GM12878 (cell line): Measurements from ENCODE around the gene ACE. TPM values are rescaled to one million over a fixed set of nuclear protein-coding genes. Genes with fewer than 3 reads are reported as not detected.

ENCODE experiments used
- ATAC-seq: fragments of 200-7000 bp; cut with Tn5 transposase; 3 replicates; pipeline ENCODE4 v1.9.1; 2020; ENCODE audit warnings: mild to moderate bottlenecking, moderate library complexity
- BruUV-seq: library from RNA; stranded (reverse); fragments of 400-500 nt; replicated peaks from 2 replicates; lab custom pipeline; 2021; lab: Mats Ljungman, UMichigan
- CTCF ChIA-PET: fragments of 300-600 bp; sonication (Branson Sonifier 250); formaldehyde crosslinking; extraction: SDS; loops from one replicate; lab custom pipeline; 2021; ENCODE audit warnings: inconsistent platforms; lab: Yijun Ruan, JAX
- POLR2A ChIA-PET: fragments of 350-600 bp; formaldehyde crosslinking; extraction: SDS; loops from one replicate; lab custom pipeline; 2021; ENCODE audit warnings: inconsistent platforms; lab: Charles Lee
- RAD21 ChIA-PET: fragments of 300-600 bp; sonication (Branson Sonifier 250); formaldehyde crosslinking; loops from one replicate; lab custom pipeline; 2023; ENCODE audit warnings: antibody characterized with exemption; ENCODE audit not compliant: unreplicated experiment; lab: Charles Lee
- SMC1A ChIA-PET: fragments of 300-600 bp; sonication (Branson Sonifier 250); formaldehyde crosslinking; loops from one replicate; lab custom pipeline; 2023; ENCODE audit not compliant: unreplicated experiment, uncharacterized antibody; lab: Charles Lee
- DNase-seq: peaks from one replicate; pipeline ENCODE4 v3.0.0-alpha.2; 2011; ENCODE audit warnings: low read depth, low spot score
- FAIRE-seq: peaks from 3 replicates; lab custom pipeline; 2011; peaks lifted over from hg19 to GRCh38; lab: Jason Lieb, UNC
- H2AFZ ChIP-seq: 2 replicates; pipeline ENCODE4 v1.6.0; 2011; ENCODE audit warnings: low read depth, low read length, control low read depth; ENCODE audit not compliant: control insufficient read depth
- H3K27ac ChIP-seq: 2 replicates; pipeline ENCODE4 v1.5.1; 2011; ENCODE audit warnings: control low read depth; ENCODE audit not compliant: control insufficient read depth, insufficient read depth
- H3K27me3 ChIP-seq, 2 experiments: replicated peaks in 1 of 2; 2 replicates each; pipeline versions ENCODE4 v1.6.0 to v1.6.1; 2011; ENCODE audit warnings: low read length in 1 of 2; ENCODE audit not compliant: control insufficient read depth in 2 of 2, insufficient read depth in 2 of 2
- H3K36me3 ChIP-seq, 2 experiments: 2 replicates each; pipeline ENCODE4 v1.5.1; 2011; ENCODE audit warnings: low read length in 1 of 2; ENCODE audit not compliant: control insufficient read depth in 2 of 2, insufficient read depth in 2 of 2
- H3K4me1 ChIP-seq: 2 replicates; pipeline ENCODE4 v1.6.1; 2011; ENCODE audit warnings: mild to moderate bottlenecking, low read length, moderate library complexity, mixed read lengths; ENCODE audit not compliant: control insufficient read depth, insufficient read depth
- H3K4me2 ChIP-seq: 2 replicates; pipeline ENCODE4 v1.6.0; 2011; ENCODE audit warnings: control low read depth; ENCODE audit not compliant: control insufficient read depth, insufficient read depth
- H3K4me3 ChIP-seq: fragments of 200-600 bp; sonication (generic); 2 replicates; pipeline ENCODE4 v1.5.1; 2016
- H3K79me2 ChIP-seq: 2 replicates; pipeline ENCODE4 v1.6.0; 2011; ENCODE audit warnings: low read length; ENCODE audit not compliant: control insufficient read depth, insufficient read depth
- H3K9ac ChIP-seq: 2 replicates; pipeline ENCODE4 v1.8.0; 2011; ENCODE audit warnings: low read length, control low read depth, mixed read lengths; ENCODE audit not compliant: control insufficient read depth, insufficient read depth
- H3K9me3 ChIP-seq: replicated peaks from 3 replicates; pipeline ENCODE4 v1.5.1; 2011; ENCODE audit warnings: mild to moderate bottlenecking, low read length; ENCODE audit not compliant: control insufficient read depth, insufficient read depth
- H4K20me1 ChIP-seq: 2 replicates; pipeline ENCODE4 v1.6.0; 2011; ENCODE audit not compliant: control insufficient read depth, insufficient read depth
- ASH2L ChIP-seq: fragments of 300-600, 200-600 bp; sonication (generic); IDR thresholded peaks from 2 replicates; pipeline ENCODE4 v1.6.1; 2017; ENCODE audit warnings: low read depth, mild to moderate bottlenecking, borderline replicate concordance
- CBX5 ChIP-seq: sonication (generic); IDR thresholded peaks from 2 replicates; pipeline ENCODE4 v1.6.1; 2016; ENCODE audit warnings: low read depth, moderate library complexity, mild to moderate bottlenecking, inconsistent platforms
- CHD2 ChIP-seq: IDR thresholded peaks from 2 replicates; pipeline ENCODE4 v1.6.1; 2011; ENCODE audit warnings: low read depth, low read length, improper control_type of control experiment, borderline replicate concordance
- FOS ChIP-seq: IDR thresholded peaks from 3 replicates; pipeline ENCODE4 v1.6.1; 2011; ENCODE audit warnings: borderline replicate concordance; ENCODE audit not compliant: insufficient read length; ENCODE audit errors: extremely low read depth
- IRF4 ChIP-seq: IDR thresholded peaks from 2 replicates; pipeline ENCODE4 v1.6.1; 2011; ENCODE audit warnings: low read depth, low read length
- KLF5 ChIP-seq: fragments of 450-650 bp; IDR thresholded peaks from 2 replicates; pipeline ENCODE4 v1.6.1; 2014; ENCODE audit warnings: mild to moderate bottlenecking; ENCODE audit not compliant: partially characterized antibody
- MEF2B ChIP-seq: fragments of 450-650 bp; IDR thresholded peaks from 2 replicates; pipeline ENCODE4 v1.6.1; 2018; ENCODE audit warnings: mild to moderate bottlenecking, moderate library complexity; ENCODE audit not compliant: partially characterized antibody, poor library complexity, severe bottlenecking
- MYC ChIP-seq: IDR thresholded peaks from 2 replicates; pipeline ENCODE4 v1.6.1; 2011; ENCODE audit warnings: mild to moderate bottlenecking, low read length, moderate library complexity, inconsistent platforms; ENCODE audit not compliant: insufficient read depth, insufficient replicate concordance, insufficient read length, severe bottlenecking
- NBN ChIP-seq: fragments of 450-650 bp; IDR thresholded peaks from 2 replicates; pipeline ENCODE4 v1.6.1; 2016
- NFYA ChIP-seq: IDR thresholded peaks from 2 replicates; pipeline ENCODE4 v1.6.1; 2011; ENCODE audit warnings: low read depth, mild to moderate bottlenecking, low read length, improper control_type of control experiment, borderline replicate concordance
- NR2C1 ChIP-seq: fragments of 450-650 bp; IDR thresholded peaks from 2 replicates; pipeline ENCODE4 v1.6.1; 2017; ENCODE audit warnings: antibody characterized with exemption, mild to moderate bottlenecking, moderate library complexity
- PAX5 ChIP-seq: IDR thresholded peaks from 2 replicates; pipeline ENCODE4 v1.6.1; 2011; ENCODE audit warnings: low read depth, low read length, borderline replicate concordance
- PML ChIP-seq: IDR thresholded peaks from 2 replicates; pipeline ENCODE4 v1.6.1; 2012; ENCODE audit warnings: low read length, inconsistent platforms
- POU2F2 ChIP-seq: IDR thresholded peaks from 3 replicates; pipeline ENCODE4 v1.6.1; 2011; ENCODE audit warnings: low read depth, mild to moderate bottlenecking, low read length, borderline replicate concordance
- RAD21 ChIP-seq: IDR thresholded peaks from 2 replicates; pipeline ENCODE4 v1.6.1; 2011; ENCODE audit warnings: mild to moderate bottlenecking, low read depth, low read length, moderate library complexity; ENCODE audit not compliant: insufficient read depth
- RFX5 ChIP-seq: IDR thresholded peaks from 2 replicates; pipeline ENCODE4 v1.6.1; 2011; ENCODE audit warnings: low read depth, low read length, improper control_type of control experiment
- SIX5 ChIP-seq: IDR thresholded peaks from 2 replicates; pipeline ENCODE4 v1.6.1; 2011; ENCODE audit warnings: mild to moderate bottlenecking, low read depth, low read length, moderate library complexity; ENCODE audit not compliant: severe bottlenecking
- SMAD5 ChIP-seq: IDR thresholded peaks from 2 replicates; pipeline ENCODE4 v1.6.1; 2016; ENCODE audit warnings: antibody characterized with exemption, low read depth
- TAF1 ChIP-seq: IDR thresholded peaks from 2 replicates; pipeline ENCODE4 v1.6.1; 2011; ENCODE audit warnings: mild to moderate bottlenecking, low read depth, low read length, borderline replicate concordance
- ZNF384 ChIP-seq: IDR thresholded peaks from 2 replicates; pipeline ENCODE4 v1.6.1; 2012; ENCODE audit warnings: low read depth, mild to moderate bottlenecking, low read length, improper control_type of control experiment, borderline replicate concordance
- WGBS: methylation state at CpG from one replicate; pipeline ENCODE4 v1.1.6; 2016; ENCODE audit warnings: low lambda C conversion rate; ENCODE audit not compliant: insufficient replicate concordance, insufficient coverage; ENCODE audit errors: missing lambda C conversion rate; 5-methylcytosine and 5-hydroxymethylcytosine counted together
- in situ Hi-C: fragments of 300-500 bp; cut with MboI; formaldehyde crosslinking; loops from 9 replicates; pipeline ENCODE4 v1.14.3; 2018; ENCODE audit warnings: mixed read lengths
- intact Hi-C: fragments of 100-400 bp; cut with micrococcal nuclease; formaldehyde crosslinking; loops from one replicate; pipeline ENCODE4 v1.14.2; 2022; ENCODE audit not compliant: unreplicated experiment
- polyA plus RNA-seq, 11 experiments: library from polyadenylated mRNA; depleted of rRNA in 4 of 11; unstranded in 6 of 11; stranded (reverse) in 5 of 11; fragments of >200 nt; fragmentation: Nextera tagmentation in 4 of 11; fragmentation: Illumina TruSeq in 1 of 11; extraction: Ambion mirVana in 4 of 11; extraction: Trizol in 1 of 11; gene quantifications; 1 replicate in 1 of 11; 2 replicates in 10 of 11; pipeline versions ENCODE4 v1.2.1 to v1.2.3, GENCODE V29; 2011 to 2016; ENCODE audit warnings: inconsistent platforms in 2 of 11, missing spikeins in 2 of 11, low read depth in 1 of 11
- total RNA-seq, 4 experiments: library from RNA; depleted of rRNA in 3 of 4; stranded (reverse); fragments of >200 nt in 3 of 4; fragmentation: Illumina TruSeq in 1 of 4; extraction: Trizol in 1 of 4; gene quantifications; 2 replicates each; pipeline versions ENCODE4 v1.2.1 to v1.2.3, GENCODE V29; 2013 to 2021
- TF ChIP-seq, protein P1 (sequence below): IDR thresholded peaks from 2 replicates; pipeline ENCODE4 v1.6.1; 2012; ENCODE audit warnings: low read depth, low read length, improper control_type of control experiment
- TF ChIP-seq, protein P2 (sequence below): fragments of 450-650 bp; formaldehyde crosslinking; IDR thresholded peaks from 2 replicates; pipeline ENCODE4 v1.5.0; 2022; ENCODE audit warnings: mild to moderate bottlenecking, missing genetic modification characterization

ACE gene
- total and polyA plus RNA-seq, 10 of the 15 experiments (the other 5 are each of a cell fraction or from before 2014, with no cell fraction given), result 0.46 TPM; not detected in 9

DNA sequence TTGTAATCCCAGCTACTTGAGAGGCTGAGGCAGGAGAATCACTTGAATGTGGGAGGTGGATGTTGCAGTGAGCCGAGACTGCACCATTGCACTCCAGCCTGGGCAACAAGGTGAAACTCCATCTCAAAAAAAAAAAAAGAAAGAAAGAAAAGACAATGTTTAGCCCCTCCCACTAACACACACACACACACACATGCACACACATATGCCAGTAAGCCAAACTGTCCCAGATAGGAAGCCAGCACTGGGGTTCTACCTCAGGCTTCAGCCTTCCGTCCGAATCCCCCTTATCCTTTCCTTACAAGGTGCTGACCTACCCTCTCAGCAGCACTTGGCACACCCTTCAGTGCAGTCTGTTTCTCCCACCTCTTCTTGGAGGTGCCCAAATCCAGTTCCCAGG is 37.6 kb downstream of the ACE start (continued):
- no peak for TF ChIP-seq TAF1
- TF ChIP-seq MEF2B, result no peak
- TF ChIP-seq, protein P1, sequence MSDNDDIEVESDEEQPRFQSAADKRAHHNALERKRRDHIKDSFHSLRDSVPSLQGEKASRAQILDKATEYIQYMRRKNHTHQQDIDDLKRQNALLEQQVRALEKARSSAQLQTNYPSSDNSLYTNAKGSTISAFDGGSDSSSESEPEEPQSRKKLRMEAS, result no peak
- no peak for TF ChIP-seq IRF4
- TF ChIP-seq SIX5, result no peak
- no peak for TF ChIP-seq KLF5

DNA sequence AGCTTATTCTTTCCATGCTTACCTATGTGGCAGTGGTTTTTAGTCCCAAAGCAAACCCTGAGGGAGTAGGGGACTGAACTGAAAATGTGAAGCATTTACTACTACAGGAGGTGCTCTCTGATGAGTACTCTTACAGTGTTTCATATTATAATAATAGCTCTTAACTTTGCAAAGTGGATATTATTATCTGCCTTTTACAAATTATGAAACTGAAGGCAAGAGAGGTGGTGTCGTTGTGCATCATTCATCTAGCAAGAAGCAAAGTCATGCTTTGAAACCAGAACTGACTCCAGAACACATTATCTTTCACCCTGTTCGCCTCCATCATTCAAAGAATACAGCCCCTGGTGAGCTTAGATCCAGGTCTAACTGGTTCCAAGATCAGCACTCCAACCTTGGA is 38.1 kb downstream of the ACE start:
- H3K36me3 ChIP-seq, result no peaks in the 10 kb centered on the region
- WGBS, result 0% methylated on average over 2 of the region's 2 CpGs
- ChIA-PET CTCF (interaction anchor here (0.7 to 1.2 kb wide), 3 partner anchors 12 to 28 kb away, joined by 3 read pairs; no protein-coding TSS in a partner anchor), POLR2A (no interaction called here), SMC1A (no interaction called here), RAD21 (interaction anchor here (0.5 kb wide), 1 partner anchor 245 kb away, joined by 4 read pairs; no protein-coding TSS in a partner anchor)
- no peaks in the 10 kb centered on the region for H3K27me3 ChIP-seq
- H3K4me2 ChIP-seq, result peak overlapping the region; percentile 21
- no peaks in the 10 kb centered on the region for H3K9me3 ChIP-seq
- no peak for DNase-seq
- FAIRE-seq, result peak; percentile 81
- no peak overlapping the region for H2AFZ ChIP-seq
- no peak overlapping the region for H3K27ac ChIP-seq
- peaks cover 9% of the 10 kb centered on the region for H3K4me1 ChIP-seq
- in situ Hi-C loops, result no loop called here
- BruUV-seq, result no TSS peak
- H3K9ac ChIP-seq, result no peak overlapping the region
- peak; percentile 38 for ATAC-seq
- intact Hi-C loops, result no loop called here
- H3K79me2 ChIP-seq, result no peaks in the 10 kb centered on the region
- H4K20me1 ChIP-seq, result no peaks in the 10 kb centered on the region
- H3K4me3 ChIP-seq, result no peak overlapping the region
- TF ChIP-seq SMAD5, result no peak
- TF ChIP-seq ASH2L, result no peak
- TF ChIP-seq TAF1, result no peak
- no peak for TF ChIP-seq RAD21
- no peak for TF ChIP-seq FOS
- no peak for TF ChIP-seq CBX5
- no peak for TF ChIP-seq PML
- TF ChIP-seq, protein P2, sequence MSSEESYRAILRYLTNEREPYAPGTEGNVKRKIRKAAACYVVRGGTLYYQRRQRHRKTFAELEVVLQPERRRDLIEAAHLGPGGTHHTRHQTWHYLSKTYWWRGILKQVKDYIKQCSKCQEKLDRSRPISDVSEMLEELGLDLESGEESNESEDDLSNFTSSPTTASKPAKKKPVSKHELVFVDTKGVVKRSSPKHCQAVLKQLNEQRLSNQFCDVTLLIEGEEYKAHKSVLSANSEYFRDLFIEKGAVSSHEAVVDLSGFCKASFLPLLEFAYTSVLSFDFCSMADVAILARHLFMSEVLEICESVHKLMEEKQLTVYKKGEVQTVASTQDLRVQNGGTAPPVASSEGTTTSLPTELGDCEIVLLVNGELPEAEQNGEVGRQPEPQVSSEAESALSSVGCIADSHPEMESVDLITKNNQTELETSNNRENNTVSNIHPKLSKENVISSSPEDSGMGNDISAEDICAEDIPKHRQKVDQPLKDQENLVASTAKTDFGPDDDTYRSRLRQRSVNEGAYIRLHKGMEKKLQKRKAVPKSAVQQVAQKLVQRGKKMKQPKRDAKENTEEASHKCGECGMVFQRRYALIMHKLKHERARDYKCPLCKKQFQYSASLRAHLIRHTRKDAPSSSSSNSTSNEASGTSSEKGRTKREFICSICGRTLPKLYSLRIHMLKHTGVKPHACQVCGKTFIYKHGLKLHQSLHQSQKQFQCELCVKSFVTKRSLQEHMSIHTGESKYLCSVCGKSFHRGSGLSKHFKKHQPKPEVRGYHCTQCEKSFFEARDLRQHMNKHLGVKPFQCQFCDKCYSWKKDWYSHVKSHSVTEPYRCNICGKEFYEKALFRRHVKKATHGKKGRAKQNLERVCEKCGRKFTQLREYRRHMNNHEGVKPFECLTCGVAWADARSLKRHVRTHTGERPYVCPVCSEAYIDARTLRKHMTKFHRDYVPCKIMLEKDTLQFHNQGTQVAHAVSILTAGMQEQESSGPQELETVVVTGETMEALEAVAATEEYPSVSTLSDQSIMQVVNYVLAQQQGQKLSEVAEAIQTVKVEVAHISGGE (CRISPR knock-in tag), result no peak
- TF ChIP-seq NR2C1, result no peak
- no peak for TF ChIP-seq MYC
- TF ChIP-seq POU2F2, result no peak
- no peak for TF ChIP-seq NFYA
- no peak for TF ChIP-seq NBN
- TF ChIP-seq CHD2, result no peak
- TF ChIP-seq RFX5, result no peak
- no peak for TF ChIP-seq SIX5
- TF ChIP-seq ZNF384, result no peak
- no peak for TF ChIP-seq PAX5
